DOHH2 (cell line): ENCODE data around the gene DSE.

ENCODE experiments used
- H3F3A ChIP-seq: fragments of 200-600 bp; sonication (generic), shearing (Covaris generic); 2 replicates; pipeline ENCODE4 v1.6.0; 2016; ENCODE audit warnings: antibody characterized with exemption, mild to moderate bottlenecking; ENCODE audit not compliant: control insufficient read depth, insufficient read depth
- H3K27ac ChIP-seq: fragments of 200-600 bp; sonication (generic); 2 replicates; pipeline ENCODE4 v1.5.1; 2014; ENCODE audit warnings: low read depth, mild to moderate bottlenecking, low read length, moderate library complexity
- H3K27me3 ChIP-seq: fragments of 200-600 bp; sonication (generic); 2 replicates; pipeline ENCODE4 v1.6.1; 2014; ENCODE audit warnings: mild to moderate bottlenecking, low read length, mixed read lengths; ENCODE audit not compliant: control insufficient read depth
- H3K36me3 ChIP-seq: fragments of 200-600 bp; sonication (generic); 2 replicates; pipeline ENCODE4 v1.6.1; 2014; ENCODE audit warnings: mild to moderate bottlenecking, low read length, moderate library complexity, mixed read lengths; ENCODE audit not compliant: control insufficient read depth
- H3K4me1 ChIP-seq: fragments of 200-600 bp; sonication (generic); 2 replicates; pipeline ENCODE4 v1.6.1; 2014; ENCODE audit warnings: mild to moderate bottlenecking, low read length, mixed read lengths; ENCODE audit not compliant: control insufficient read depth
- H3K4me2 ChIP-seq: fragments of 200-600 bp; sonication (generic); 2 replicates; pipeline ENCODE4 v1.6.0; 2014; ENCODE audit warnings: mild to moderate bottlenecking, low read length, moderate library complexity
- H3K4me3 ChIP-seq: fragments of 200-600 bp; sonication (generic); 2 replicates; pipeline ENCODE4 v1.5.1; 2014; ENCODE audit warnings: mild to moderate bottlenecking, low read length, mixed read lengths
- H3K79me2 ChIP-seq: fragments of 200-600 bp; sonication (generic); 2 replicates; pipeline ENCODE4 v1.6.1; 2014; ENCODE audit warnings: mild to moderate bottlenecking, low read length, mixed read lengths; ENCODE audit not compliant: control insufficient read depth
- H3K9me2 ChIP-seq: fragments of 200-600 bp; sonication (generic); replicated peaks from 2 replicates; pipeline ENCODE4 v1.6.1; 2014; ENCODE audit warnings: mild to moderate bottlenecking, low read length, mixed read lengths; ENCODE audit not compliant: control insufficient read depth
- H3K9me3 ChIP-seq: fragments of 200-600 bp; sonication (generic); 2 replicates; pipeline ENCODE4 v1.6.1; 2014; ENCODE audit warnings: antibody characterized with exemption, low read length, mixed read lengths; ENCODE audit not compliant: control insufficient read depth, insufficient read depth
- H4K20me1 ChIP-seq: fragments of 200-600 bp; sonication (generic); 2 replicates; pipeline ENCODE4 v1.6.0; 2014; ENCODE audit warnings: low read depth, mild to moderate bottlenecking, antibody characterized with exemption, low read length, moderate library complexity; ENCODE audit not compliant: control insufficient read depth, insufficient read depth
- EZH2phosphoT487 ChIP-seq: fragments of 200-600 bp; sonication (generic); IDR thresholded peaks from 2 replicates; pipeline ENCODE4 v1.6.1; 2017; ENCODE audit warnings: borderline replicate concordance, mild to moderate bottlenecking, antibody characterized with exemption, low read length, moderate library complexity, mixed read lengths
- TF ChIP-seq, protein P1 (sequence below): fragments of 200-600 bp; sonication (generic); IDR thresholded peaks from one replicate; pipeline ENCODE4 v1.5.1; 2014; ENCODE audit warnings: antibody characterized with exemption, mild to moderate bottlenecking, low read depth, low read length; ENCODE audit not compliant: poor library complexity, severe bottlenecking

Gene DSE

DNA sequence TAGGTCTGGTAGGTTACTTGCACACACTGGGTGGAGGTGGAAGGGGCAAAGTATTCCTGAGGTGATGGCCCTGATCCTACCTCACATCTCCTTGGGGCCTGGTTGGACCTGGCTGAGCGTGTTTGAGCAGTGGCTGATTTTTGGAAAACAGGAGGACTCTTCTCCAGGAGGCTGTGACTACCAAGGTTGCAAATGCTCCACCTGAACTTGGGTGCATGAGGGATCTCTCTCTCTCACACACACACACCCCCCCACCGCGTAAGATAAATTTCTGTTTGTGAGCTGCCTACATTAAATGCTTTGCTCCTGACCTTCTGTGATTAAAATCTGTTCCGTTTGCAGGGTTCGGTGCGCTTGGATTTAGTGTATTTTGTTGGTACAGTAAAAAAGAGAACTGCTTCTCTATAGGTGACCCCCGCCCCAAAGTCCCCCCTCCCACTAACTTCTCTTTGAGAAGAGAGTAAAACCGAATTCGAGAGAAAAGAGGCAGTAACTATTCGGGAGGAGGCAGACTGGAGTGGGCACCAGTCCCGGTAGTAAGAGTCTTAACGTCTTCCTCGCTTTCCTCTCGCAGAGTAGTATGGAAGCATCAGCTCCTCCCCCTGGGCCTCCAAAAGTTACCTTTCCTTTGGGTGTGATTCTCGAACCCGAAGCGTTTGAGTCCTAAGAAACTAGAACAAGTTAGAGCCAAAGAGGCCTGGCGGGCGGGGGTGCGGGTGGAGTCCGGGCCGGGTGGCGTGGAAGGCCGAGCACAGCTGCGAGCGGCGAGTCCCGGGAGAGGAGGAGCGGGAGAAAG, 585 bp upstream of the DSE start:
- peak overlapping the region; percentile 58 for H3K4me2 ChIP-seq
- no peak overlapping the region; the same call in 1 of the 2 replicates for H3K27ac ChIP-seq
- H3K36me3 ChIP-seq, result no peaks in the 10 kb centered on the region

DNA sequence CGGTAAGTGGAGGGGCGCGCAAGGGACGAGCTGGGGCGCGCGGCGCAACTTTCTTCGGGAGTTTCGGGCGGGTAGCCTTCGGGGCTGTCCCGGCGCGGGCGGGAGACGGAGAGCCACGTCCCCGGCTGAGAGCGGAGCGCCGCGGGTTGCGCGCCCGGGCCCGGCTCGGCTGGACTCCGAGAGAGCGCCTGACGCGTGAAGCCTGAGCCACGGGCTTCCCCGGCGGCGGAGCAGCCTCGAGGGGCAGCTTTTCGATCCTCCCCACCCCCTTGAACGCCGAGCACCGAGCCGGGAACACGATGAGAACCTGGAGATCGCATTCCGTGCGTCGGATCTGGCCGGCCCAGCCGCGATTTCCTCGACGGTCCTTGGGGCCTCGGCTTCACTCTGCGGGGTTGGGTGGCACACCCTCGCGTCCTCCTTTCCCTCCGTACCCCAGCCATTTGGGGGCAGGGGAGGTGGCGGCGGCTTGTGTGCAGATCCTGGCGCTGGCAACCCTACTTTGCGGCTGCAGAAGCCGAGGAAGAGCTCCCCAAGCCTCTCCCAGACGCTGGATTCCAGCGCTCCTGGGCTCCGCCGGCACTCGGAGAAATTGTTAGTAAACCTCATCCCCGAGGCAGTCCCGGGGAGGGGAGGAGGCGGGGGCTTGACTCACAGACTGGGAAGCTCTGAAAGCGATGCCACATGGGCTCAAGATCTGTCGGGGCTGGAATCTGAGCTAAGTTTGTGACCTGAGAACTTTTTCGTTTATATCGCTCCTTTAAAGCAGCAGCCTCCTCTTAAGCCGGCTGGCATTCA, 572 bp downstream of the DSE start:
- peak overlapping the region; percentile 58 for H3K4me2 ChIP-seq
- H3K4me3 ChIP-seq, result peak overlapping the region; percentile 63
- H3K79me2 ChIP-seq, result no peaks in the 10 kb centered on the region
- peak; percentile 94 for TF ChIP-seq EZH2phosphoT487
- TF ChIP-seq, protein P1, sequence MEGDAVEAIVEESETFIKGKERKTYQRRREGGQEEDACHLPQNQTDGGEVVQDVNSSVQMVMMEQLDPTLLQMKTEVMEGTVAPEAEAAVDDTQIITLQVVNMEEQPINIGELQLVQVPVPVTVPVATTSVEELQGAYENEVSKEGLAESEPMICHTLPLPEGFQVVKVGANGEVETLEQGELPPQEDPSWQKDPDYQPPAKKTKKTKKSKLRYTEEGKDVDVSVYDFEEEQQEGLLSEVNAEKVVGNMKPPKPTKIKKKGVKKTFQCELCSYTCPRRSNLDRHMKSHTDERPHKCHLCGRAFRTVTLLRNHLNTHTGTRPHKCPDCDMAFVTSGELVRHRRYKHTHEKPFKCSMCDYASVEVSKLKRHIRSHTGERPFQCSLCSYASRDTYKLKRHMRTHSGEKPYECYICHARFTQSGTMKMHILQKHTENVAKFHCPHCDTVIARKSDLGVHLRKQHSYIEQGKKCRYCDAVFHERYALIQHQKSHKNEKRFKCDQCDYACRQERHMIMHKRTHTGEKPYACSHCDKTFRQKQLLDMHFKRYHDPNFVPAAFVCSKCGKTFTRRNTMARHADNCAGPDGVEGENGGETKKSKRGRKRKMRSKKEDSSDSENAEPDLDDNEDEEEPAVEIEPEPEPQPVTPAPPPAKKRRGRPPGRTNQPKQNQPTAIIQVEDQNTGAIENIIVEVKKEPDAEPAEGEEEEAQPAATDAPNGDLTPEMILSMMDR, result no peak
- no peaks in the 10 kb centered on the region for H3K9me2 ChIP-seq
- no peaks in the 10 kb centered on the region for H3K36me3 ChIP-seq
- H3K27ac ChIP-seq, result no peak overlapping the region
- peaks cover 14% of the 10 kb centered on the region for H3F3A ChIP-seq
- no peaks in the 10 kb centered on the region for H3K9me3 ChIP-seq
- H4K20me1 ChIP-seq, result peaks cover 18% of the 10 kb centered on the region
- peaks cover 72% of the 10 kb centered on the region for H3K27me3 ChIP-seq
- H3K4me1 ChIP-seq, result peaks cover 29% of the 10 kb centered on the region

More for the DNA sequence above, 585 bp upstream of the DSE start:
- Histone ChIP-seq H3K9me3 (no peaks in the 10 kb centered on the region), H3K4me3 (peak overlapping the region; percentile 63), H3K27me3 (peaks cover 76% of the 10 kb centered on the region), H4K20me1 (peaks cover 14% of the 10 kb centered on the region), H3K4me1 (peaks cover 29% of the 10 kb centered on the region), H3F3A (peaks cover 14% of the 10 kb centered on the region), H3K79me2 (no peaks in the 10 kb centered on the region), H3K9me2 (no peaks in the 10 kb centered on the region)
- TF ChIP-seq EZH2phosphoT487, result peak; percentile 50; the same call in 1 of the 2 replicates
- TF ChIP-seq, protein P1, result no peak

DNA sequence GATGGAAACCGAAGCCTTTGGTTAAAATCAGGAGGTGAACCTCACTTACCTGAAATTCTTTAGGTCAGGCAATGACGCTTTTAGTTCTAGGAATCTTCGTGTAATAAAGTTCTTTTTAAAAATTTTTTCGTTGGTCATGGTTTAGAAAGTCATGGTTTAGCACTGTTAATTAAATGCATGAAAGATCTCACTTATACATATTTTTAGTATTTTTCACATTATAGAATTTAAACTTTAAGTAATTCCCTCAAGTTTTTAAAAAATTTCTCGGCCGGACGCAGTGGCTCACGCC, 1.1 kb downstream of the DSE start:
- no peak for TF ChIP-seq EZH2phosphoT487
- TF ChIP-seq, protein P1, result no peak
- H3K79me2 ChIP-seq, result no peaks in the 10 kb centered on the region

More for the DNA sequence above, 1.1 kb downstream of the DSE start:
- no peaks in the 10 kb centered on the region for H3K36me3 ChIP-seq
- no peaks in the 10 kb centered on the region for H3K9me2 ChIP-seq
- peaks cover 72% of the 10 kb centered on the region for H3K27me3 ChIP-seq
- peaks cover 29% of the 10 kb centered on the region for H3K4me1 ChIP-seq
- H3K9me3 ChIP-seq, result no peaks in the 10 kb centered on the region
- peaks cover 19% of the 10 kb centered on the region for H4K20me1 ChIP-seq
- no peak overlapping the region for H3K27ac ChIP-seq
- no peak overlapping the region for H3K4me3 ChIP-seq
- H3K4me2 ChIP-seq, result peak overlapping the region; percentile 58; the same call in 1 of the 2 replicates
- H3F3A ChIP-seq, result peaks cover 14% of the 10 kb centered on the region
